T-helper 1 cell treated with Interleukin-12 subunit alpha and Interleukin-12 subunit beta and Interleukin-4 antibody, amounts not matched to agents 30 μg/mL and 1 μg/mL, for 36 hours (primary cell): ENCODE measurements around the gene ACSL6.
A peak's percentile ranks its signal among the peaks of the same experiment; 100 is the strongest.
"Not testable (repeated sequence)": the region's sequence is repeated elsewhere in the genome, so short reads cannot be mapped to it uniquely, and the experiment has no call there.

Experiments
- H3K27ac Mint-ChIP-seq: one replicate; pipeline ENCODE4 v1.8.0; 2021; ENCODE audit warnings: mild to moderate bottlenecking, mixed read lengths
- H3K27me3 Mint-ChIP-seq: one replicate; pipeline ENCODE4 v1.8.0; 2021; ENCODE audit warnings: low read depth, mixed read lengths
- H3K36me3 Mint-ChIP-seq: one replicate; pipeline ENCODE4 v1.8.0; 2021; ENCODE audit warnings: low read depth, mixed read lengths
- H3K4me1 Mint-ChIP-seq: one replicate; pipeline ENCODE4 v1.8.0; 2021; ENCODE audit warnings: low read depth, mixed read lengths
- H3K4me3 Mint-ChIP-seq: one replicate; pipeline ENCODE4 v1.8.0; 2021; ENCODE audit warnings: mild to moderate bottlenecking, moderate library complexity, mixed read lengths
- H3K9me3 Mint-ChIP-seq: one replicate; pipeline ENCODE4 v1.8.0; 2021; ENCODE audit warnings: mixed read lengths

Gene ACSL6

DNA sequence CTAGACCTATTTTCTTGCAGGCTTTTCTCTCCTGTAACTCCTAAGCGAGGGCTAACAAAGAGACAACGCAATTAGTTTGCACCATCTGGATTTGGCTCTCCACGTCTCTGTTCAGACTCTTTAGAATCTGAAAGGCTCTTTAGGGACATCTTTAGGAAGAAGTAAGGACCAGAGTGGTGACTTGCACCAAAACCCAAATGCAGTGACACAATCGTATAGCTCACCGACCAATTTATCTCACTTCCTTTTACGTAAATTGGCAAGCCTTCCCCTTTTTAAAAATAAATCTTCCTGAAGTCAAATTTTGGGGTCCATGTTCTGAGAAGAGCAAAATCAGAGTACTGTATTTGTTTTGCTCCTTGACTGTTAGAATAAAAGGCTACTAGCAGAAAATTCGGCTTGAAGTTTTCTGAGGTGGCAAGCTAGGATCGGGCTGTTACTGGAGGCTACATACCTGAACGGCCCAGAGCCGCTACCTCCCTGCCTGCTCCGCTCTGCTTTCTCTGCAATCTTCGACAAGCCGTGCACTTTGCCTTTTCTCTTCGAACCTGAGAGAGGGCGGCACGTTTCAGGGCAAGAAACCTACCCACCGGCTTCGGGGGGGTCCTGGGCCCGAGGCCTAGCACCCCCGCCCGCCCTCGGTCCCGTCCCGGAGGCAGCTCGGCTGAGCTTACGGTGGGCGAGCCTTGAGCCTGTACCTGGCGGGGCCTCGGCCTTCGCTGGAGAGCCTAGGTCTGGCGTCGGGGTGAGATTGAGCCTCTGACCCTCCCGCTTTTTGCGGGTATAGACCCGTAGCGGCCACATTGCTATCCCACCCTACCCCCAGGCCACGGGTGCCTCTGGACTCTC, 66.5 kb downstream of the ACSL6 start:
- Mint-ChIP-seq H3K27me3 (peaks cover 37% of the 10 kb centered on the region), H3K4me3 (no peak overlapping the region), H3K9me3 (no peaks in the 10 kb centered on the region), H3K4me1 (no peaks in the 10 kb centered on the region), H3K36me3 (no peaks in the 10 kb centered on the region), H3K27ac (no peak overlapping the region)

DNA sequence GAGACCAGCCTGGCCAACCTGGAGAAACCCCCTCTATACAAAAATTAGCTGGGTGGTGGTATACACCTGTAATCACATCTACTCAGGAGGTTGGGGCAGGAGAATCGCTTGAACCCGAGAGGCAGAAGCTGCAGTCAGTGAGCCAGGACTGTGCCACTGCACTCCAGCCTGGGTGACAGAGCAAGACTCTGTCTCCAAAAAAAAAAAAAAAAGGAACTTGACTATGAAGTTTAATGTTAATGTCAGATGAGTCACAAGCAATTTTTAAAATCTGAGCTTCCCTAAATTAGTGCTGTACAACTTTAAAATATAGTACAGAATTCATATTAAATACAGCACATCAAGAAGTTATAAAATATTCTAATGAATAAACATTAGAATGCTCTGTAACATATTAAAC, 67.5 kb downstream of the ACSL6 start:
- no peaks in the 10 kb centered on the region for H3K4me1 Mint-ChIP-seq
- H3K27ac Mint-ChIP-seq: no peak overlapping the region
- H3K27me3 Mint-ChIP-seq: peaks cover 34% of the 10 kb centered on the region
- H3K9me3 Mint-ChIP-seq: no peaks in the 10 kb centered on the region
- no peak overlapping the region for H3K4me3 Mint-ChIP-seq
- H3K36me3 Mint-ChIP-seq: no peaks in the 10 kb centered on the region

DNA sequence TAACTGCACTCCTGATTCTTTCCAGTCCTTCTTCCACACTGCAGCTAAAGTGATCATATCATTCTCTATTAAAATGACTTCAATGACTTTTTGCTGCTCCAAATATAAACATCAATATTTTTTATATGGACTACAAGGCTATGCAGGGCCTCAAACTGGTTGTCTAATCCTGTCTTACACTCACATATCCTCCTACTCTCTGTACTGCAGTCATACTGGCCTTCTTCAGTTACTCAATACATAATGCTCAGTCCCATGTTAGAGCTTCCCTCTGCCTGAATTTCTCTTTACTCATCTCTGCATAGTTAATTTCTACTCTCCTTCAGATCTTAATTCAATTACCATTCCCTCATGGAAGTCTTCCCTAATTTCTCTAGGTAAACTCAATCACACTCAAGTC, 69.4 kb downstream of the ACSL6 start:
- no peaks in the 10 kb centered on the region for H3K9me3 Mint-ChIP-seq
- H3K27ac Mint-ChIP-seq: no peak overlapping the region
- no peak overlapping the region for H3K4me3 Mint-ChIP-seq

DNA sequence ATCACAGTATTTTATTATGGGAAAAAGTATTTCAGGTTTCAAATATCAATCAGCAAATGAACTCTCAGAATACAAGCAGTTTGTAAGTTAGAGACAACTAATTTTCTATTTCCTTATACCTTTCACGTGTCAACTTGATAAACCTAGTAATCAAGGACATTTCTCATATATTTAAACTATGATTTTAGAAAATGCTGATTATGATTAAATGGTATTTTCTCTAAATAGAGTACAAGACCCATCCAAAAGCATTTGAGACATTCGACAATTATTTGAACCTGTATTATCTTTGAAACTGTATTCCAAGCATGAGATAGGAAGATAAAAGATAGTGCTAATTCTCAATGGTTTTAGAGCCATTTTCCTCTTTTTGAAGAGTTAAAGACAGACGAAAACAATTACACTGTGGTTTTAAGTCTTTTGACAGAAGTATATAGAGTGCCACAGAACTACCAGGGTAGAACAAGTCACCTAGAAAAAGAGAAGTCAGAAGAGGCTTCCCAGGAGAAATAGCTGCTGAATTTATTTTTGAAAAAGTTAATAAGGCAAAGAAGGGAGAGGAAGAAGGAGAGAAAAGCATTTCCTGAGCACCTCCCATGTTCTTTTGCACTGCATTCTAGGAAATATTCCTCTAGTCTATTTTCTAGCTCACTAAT, 71.6 kb downstream of the ACSL6 start:
- Mint-ChIP-seq H3K36me3 (no peaks in the 10 kb centered on the region), H3K27me3 (peaks cover 39% of the 10 kb centered on the region), H3K4me1 (no peaks in the 10 kb centered on the region), H3K9me3 (no peaks in the 10 kb centered on the region), H3K4me3 (no peak overlapping the region), H3K27ac (no peak overlapping the region)

More for the DNA sequence above, 69.4 kb downstream of the ACSL6 start:
- H3K4me1 Mint-ChIP-seq: no peaks in the 10 kb centered on the region
- no peaks in the 10 kb centered on the region for H3K36me3 Mint-ChIP-seq
- peaks cover 27% of the 10 kb centered on the region for H3K27me3 Mint-ChIP-seq

DNA sequence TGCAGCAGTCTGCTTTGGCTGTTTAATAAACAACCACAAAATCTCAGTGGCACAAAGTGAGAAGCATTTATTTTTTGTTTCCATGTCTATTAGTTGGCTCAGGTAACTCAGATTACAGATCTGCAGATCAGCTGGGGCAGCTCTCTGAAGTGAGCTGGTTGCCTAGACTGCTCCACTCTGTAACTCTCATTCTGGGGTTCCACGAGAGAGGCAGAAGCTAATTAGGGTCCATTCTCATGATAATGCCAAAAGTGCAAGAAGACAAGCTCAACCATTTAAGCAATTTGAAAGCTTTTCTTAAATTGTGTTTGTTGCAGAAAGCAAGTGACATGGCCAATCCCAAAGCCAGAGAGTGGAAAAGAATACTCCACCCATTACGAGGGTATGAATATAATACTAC, 79.2 kb downstream of the ACSL6 start:
- Mint-ChIP-seq H3K4me1 (no peaks in the 10 kb centered on the region), H3K9me3 (peaks cover 28% of the 10 kb centered on the region), H3K4me3 (no peak overlapping the region), H3K36me3 (peaks cover 1% of the 10 kb centered on the region), H3K27ac (no peak overlapping the region), H3K27me3 (peaks cover 35% of the 10 kb centered on the region)

DNA sequence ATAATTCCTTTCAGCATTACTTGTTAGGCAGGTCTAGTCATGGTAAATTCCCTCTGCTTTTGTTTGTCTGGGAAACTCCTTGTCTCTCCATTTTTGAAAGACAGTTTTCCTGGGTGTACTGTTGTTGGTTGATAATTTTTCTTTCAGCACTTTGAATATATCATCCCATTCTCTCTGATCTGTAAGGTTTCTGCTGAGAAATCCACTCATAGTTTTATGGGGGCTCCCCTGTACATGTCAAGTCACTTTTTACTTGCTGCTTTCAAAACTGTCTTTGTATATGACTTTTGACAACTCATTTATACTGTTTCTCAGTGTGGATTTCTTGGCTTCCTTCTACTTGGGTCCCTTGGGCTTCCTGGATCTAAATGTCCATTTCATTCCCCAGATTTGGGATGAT, 82.5 kb downstream of the ACSL6 start:
- Mint-ChIP-seq H3K4me3 (no peak overlapping the region), H3K27me3 (peaks cover 39% of the 10 kb centered on the region), H3K4me1 (no peaks in the 10 kb centered on the region), H3K36me3 (peaks cover 4% of the 10 kb centered on the region), H3K9me3 (peaks cover 44% of the 10 kb centered on the region), H3K27ac (no peak overlapping the region)

DNA sequence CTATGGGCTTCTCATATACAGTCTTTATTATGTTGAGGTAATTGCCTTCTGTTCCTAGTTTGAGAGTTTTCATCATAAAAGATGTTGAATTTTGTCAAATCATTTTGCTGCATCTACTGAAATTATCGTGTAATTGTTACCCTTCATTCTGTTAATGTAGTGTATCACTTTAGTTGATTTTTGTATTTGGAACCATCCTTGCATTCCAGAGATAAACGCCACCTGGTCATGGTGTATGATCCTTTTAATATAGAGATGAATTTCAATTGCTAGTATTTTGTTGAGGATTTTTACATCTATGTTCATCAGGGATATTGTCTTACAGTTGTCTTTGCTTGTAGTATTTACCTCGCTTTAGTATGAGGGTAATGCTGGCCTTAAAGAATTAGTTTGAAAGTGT, 85.3 kb downstream of the ACSL6 start:
- Mint-ChIP-seq H3K27me3 (peaks cover 39% of the 10 kb centered on the region), H3K4me1 (no peaks in the 10 kb centered on the region), H3K27ac (no peak overlapping the region), H3K9me3 (peaks cover 44% of the 10 kb centered on the region), H3K36me3 (peaks cover 4% of the 10 kb centered on the region), H3K4me3 (no peak overlapping the region)

DNA sequence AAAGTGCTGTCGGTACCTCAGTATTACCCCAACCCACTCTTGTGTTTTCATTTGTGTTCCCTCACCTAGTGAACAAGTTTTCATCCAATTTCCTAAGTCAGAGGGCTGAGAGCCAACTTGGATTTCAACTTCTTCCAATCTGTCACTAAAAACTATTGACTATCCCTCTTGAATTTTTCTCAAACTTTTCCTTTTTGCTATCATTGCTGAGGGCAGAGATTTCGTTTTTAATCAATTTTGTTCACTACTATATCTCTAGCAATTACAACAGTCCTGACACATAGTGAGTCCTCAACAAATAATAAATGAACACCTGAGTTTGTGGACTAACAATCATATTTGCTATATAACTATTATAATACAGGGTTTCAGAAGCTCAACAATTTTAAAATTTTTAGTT, 95.0 kb downstream of the ACSL6 start:
- no peaks in the 10 kb centered on the region for H3K4me1 Mint-ChIP-seq
- no peaks in the 10 kb centered on the region for H3K36me3 Mint-ChIP-seq
- no peak overlapping the region for H3K4me3 Mint-ChIP-seq
- no peak overlapping the region for H3K27ac Mint-ChIP-seq
- H3K27me3 Mint-ChIP-seq: peaks cover 32% of the 10 kb centered on the region
- H3K9me3 Mint-ChIP-seq: peaks cover 5% of the 10 kb centered on the region

DNA sequence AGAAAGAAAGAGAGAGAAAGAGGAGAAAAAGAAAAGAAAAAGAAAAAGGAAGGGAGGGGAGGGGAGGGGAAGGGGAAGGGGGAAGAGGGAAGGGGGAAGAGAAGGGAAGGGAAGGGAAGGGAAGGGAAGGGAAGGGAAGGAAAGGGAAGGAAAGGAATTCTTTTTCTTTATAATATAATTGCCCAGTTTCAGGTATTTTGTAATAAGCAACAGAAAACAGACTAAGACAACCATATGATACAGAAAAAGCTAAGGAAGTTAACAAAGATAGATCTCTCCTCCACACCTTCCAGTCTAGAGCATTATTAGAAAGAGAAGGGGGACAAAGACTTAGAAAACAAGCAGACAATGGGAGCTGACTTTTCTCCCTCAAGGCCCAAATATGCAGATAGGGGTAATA, 97.0 kb downstream of the ACSL6 start:
- Mint-ChIP-seq H3K36me3 (no peaks in the 10 kb centered on the region), H3K9me3 (peaks cover 10% of the 10 kb centered on the region), H3K27ac (no peak overlapping the region), H3K27me3 (peaks cover 36% of the 10 kb centered on the region), H3K4me3 (no peak overlapping the region), H3K4me1 (no peaks in the 10 kb centered on the region)

DNA sequence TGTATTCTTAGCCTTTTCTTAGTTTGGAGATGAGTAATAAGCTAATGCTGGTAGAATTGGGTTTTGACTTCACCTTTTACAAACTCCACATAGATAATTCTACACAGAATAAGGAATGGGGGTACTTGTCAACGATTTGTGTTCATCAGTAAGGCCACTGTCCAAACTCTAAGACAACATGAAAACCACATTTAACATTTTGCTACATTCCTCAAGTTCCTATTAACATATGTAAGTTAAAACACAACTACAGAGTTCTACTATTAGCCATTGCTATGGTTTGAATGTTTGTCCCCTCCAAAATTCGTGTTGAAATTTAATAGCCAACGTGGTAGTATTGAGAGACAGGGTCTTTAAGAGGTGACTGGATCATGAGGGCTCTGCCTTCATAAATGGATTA, 97.9 kb downstream of the ACSL6 start:
- H3K4me1 Mint-ChIP-seq: no peaks in the 10 kb centered on the region
- H3K36me3 Mint-ChIP-seq: no peaks in the 10 kb centered on the region
- H3K27ac Mint-ChIP-seq: no peak overlapping the region
- H3K4me3 Mint-ChIP-seq: no peak overlapping the region
- H3K9me3 Mint-ChIP-seq: peaks cover 13% of the 10 kb centered on the region
- peaks cover 36% of the 10 kb centered on the region for H3K27me3 Mint-ChIP-seq

DNA sequence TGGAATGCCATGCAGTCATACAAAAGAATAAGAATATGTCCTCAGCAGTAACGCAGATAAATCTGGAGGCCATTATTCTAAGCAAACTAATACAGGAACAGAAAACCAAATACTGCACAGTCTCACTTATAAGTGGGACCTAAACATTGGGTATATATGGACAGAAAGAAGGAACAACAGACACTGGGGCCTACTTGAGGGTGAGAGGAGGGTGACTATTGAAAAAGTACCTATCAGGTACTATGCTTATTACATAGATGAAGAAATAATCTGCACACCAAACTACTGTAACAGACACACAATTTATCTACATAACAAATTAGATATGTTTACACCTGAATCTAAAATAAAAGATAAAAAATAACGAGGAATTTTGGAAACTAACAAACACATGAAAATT, 104.8 kb downstream of the ACSL6 start:
- no peak overlapping the region for H3K27ac Mint-ChIP-seq
- peaks cover 20% of the 10 kb centered on the region for H3K27me3 Mint-ChIP-seq
- peaks cover 15% of the 10 kb centered on the region for H3K4me1 Mint-ChIP-seq
- H3K36me3 Mint-ChIP-seq: peaks cover 36% of the 10 kb centered on the region
- H3K9me3 Mint-ChIP-seq: peaks cover 73% of the 10 kb centered on the region
- H3K4me3 Mint-ChIP-seq: no peak overlapping the region

DNA sequence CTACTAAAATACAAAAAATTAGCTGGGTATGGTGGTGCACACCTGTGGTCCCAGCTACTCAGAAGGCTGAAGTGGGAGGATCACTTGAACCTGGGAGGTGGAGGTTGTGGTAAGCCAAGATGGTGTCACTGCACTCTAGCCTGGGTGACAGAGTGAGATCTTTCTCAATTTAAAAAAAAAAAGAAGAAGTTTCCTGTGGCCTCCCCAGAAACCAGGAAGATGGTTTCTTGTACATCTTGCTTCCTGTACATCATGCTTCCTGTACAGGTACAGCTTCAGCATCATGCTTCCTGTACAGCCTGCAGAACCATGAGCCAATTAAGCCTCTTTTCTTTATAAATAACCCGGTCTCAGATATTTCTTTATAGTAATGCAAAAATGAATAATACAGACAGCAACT, 109.2 kb downstream of the ACSL6 start:
- not testable (repeated sequence) for H3K27me3 Mint-ChIP-seq
- Mint-ChIP-seq H3K9me3 (peaks cover 67% of the 10 kb centered on the region), H3K27ac (peak overlapping the region; percentile 63), H3K36me3 (peaks cover 40% of the 10 kb centered on the region), H3K4me1 (peaks cover 15% of the 10 kb centered on the region), H3K4me3 (peak overlapping the region; percentile 18)
